Left renal cortex interstitium (tissue), 4 donors: Measurements from ENCODE around the gene TGFBR3. TPM values are rescaled to one million over a fixed set of nuclear protein-coding genes. Genes with fewer than 3 reads are reported as not detected.

ENCODE experiments used
- DNase-seq, 4 donors: peaks; one replicate each; pipeline ENCODE4 v3.0.0-alpha.2; 2013; ENCODE audit warnings: low read depth in 4 of 4, low spot score in 2 of 4, missing footprints in 1 of 4
- polyA plus RNA-seq, 4 donors: library from polyadenylated mRNA; unstranded; fragments of 120-200 nt; gene quantifications; one replicate each; pipeline ENCODE4 v1.2.1, GENCODE V29; 2013; ENCODE audit not compliant: insufficient read length in 4 of 4

TGFBR3 gene
- polyA plus RNA-seq, 4 donors: 99.1 to 118 (median 110) TPM

- no peak for DNase-seq
Observed at GRCh38 chr1:91828583-91829281, 57.2 kb downstream of the TGFBR3 start.

- no peak for DNase-seq
Observed at GRCh38 chr1:91827459-91828321, 58.3 kb downstream of the TGFBR3 start.

GRCh38 chr1:91827087-91827458, 58.9 kb downstream of the TGFBR3 start:
- no peak for DNase-seq

- DNase-seq: no peak
Observed at GRCh38 chr1:91826649-91827048, 59.3 kb downstream of the TGFBR3 start.

- no peak for DNase-seq
Observed at GRCh38 chr1:91826248-91826647, 59.7 kb downstream of the TGFBR3 start.

- DNase-seq: no peak
Observed at GRCh38 chr1:91821126-91821868, 64.7 kb downstream of the TGFBR3 start.

GRCh38 chr1:91819038-91819788, 66.7 kb downstream of the TGFBR3 start:
- DNase-seq: no peak

GRCh38 chr1:91818713-91818975, 67.3 kb downstream of the TGFBR3 start:
- DNase-seq: no peak

- DNase-seq: no peak
Observed at GRCh38 chr1:91817211-91817905, 68.6 kb downstream of the TGFBR3 start.

GRCh38 chr1:91816031-91816430, 69.9 kb downstream of the TGFBR3 start:
- DNase-seq: no peak

- no peak for DNase-seq
Observed at GRCh38 chr1:91814448-91814847, 71.5 kb downstream of the TGFBR3 start.

- no peak for DNase-seq
Observed at GRCh38 chr1:91813813-91814212, 72.1 kb downstream of the TGFBR3 start.

GRCh38 chr1:91811363-91812025, 74.5 kb downstream of the TGFBR3 start:
- no peak for DNase-seq

- no peak for DNase-seq
Observed at GRCh38 chr1:91809317-91809716, 76.6 kb downstream of the TGFBR3 start.

- no peak for DNase-seq
Observed at GRCh38 chr1:91807921-91808620, 77.9 kb downstream of the TGFBR3 start.

GRCh38 chr1:91806769-91807700, 78.9 kb downstream of the TGFBR3 start:
- no peak for DNase-seq

GRCh38 chr1:91806181-91806768, 79.7 kb downstream of the TGFBR3 start:
- no peak for DNase-seq
